HCT116 (cell line): Measurements from ENCODE around the gene ELAC1. TPM values are rescaled to one million over a fixed set of nuclear protein-coding genes. Genes with fewer than 3 reads are reported as not detected.

ENCODE experiments used
- ATAC-seq: fragments of 200-7000 bp; cut with Tn5 transposase; 2 replicates; pipeline ENCODE4 v1.9.1; 2020; ENCODE audit warnings: mild to moderate bottlenecking, moderate library complexity
- BruUV-seq: library from RNA; stranded (reverse); fragments of 400-500 nt; replicated peaks from 2 replicates; lab custom pipeline; 2021; lab: Mats Ljungman, UMichigan
- CTCF ChIA-PET: fragments of 300-600 bp; sonication (Branson Sonifier 250); formaldehyde crosslinking; loops from one replicate; lab custom pipeline; 2021; ENCODE audit warnings: antibody characterized with exemption; lab: Charles Lee
- POLR2A ChIA-PET: fragments of 300-600, 350-600 bp; sonication (Branson Sonifier 250); formaldehyde crosslinking; loops from one replicate; lab custom pipeline; 2021; ENCODE audit warnings: antibody characterized with exemption; lab: Charles Lee
- RAD21 ChIA-PET, 2 experiments: fragments of 300-600 bp; sonication (Branson Sonifier 250); formaldehyde crosslinking; loops; one replicate each; lab custom pipeline; 2023; ENCODE audit warnings: low total read pairs in 2 of 2; ENCODE audit not compliant: uncharacterized antibody in 2 of 2, unreplicated experiment in 2 of 2, low non-redundant PET in 1 of 2; lab: Charles Lee
- DNase-seq: peaks from one replicate; pipeline ENCODE4 v3.0.0-alpha.2; 2010; ENCODE audit warnings: low read depth, low spot score
- H2AFZ ChIP-seq: fragments of 200-600 bp; shearing (Covaris generic), sonication (generic); 2 replicates; pipeline ENCODE4 v1.6.1; 2017; ENCODE audit warnings: low read depth, mixed run types, mixed read lengths, antibody characterized with exemption, low read length; ENCODE audit not compliant: poor library complexity, severe bottlenecking
- H3K27ac ChIP-seq: 2 replicates; pipeline ENCODE4 v1.5.1; 2012; ENCODE audit warnings: low read depth, low read length
- H3K27me3 ChIP-seq: fragments of 200-600 bp; sonication (generic); 2 replicates; pipeline ENCODE4 v1.6.1; 2016; ENCODE audit warnings: mixed run types, low read length, mixed read lengths; ENCODE audit not compliant: insufficient read depth
- H3K36me3 ChIP-seq, 2 experiments: fragments of 200-500 bp in 1 of 2; fragments of 200-600 bp in 1 of 2; sonication (Bioruptor generic) in 1 of 2; sonication (generic) in 1 of 2; 2 replicates each; pipeline versions ENCODE4 v1.5.1 to v1.6.1; 2014 to 2016; ENCODE audit warnings: low read length in 2 of 2, inconsistent platforms in 1 of 2, mixed read lengths in 1 of 2, mixed run types in 1 of 2; ENCODE audit not compliant: insufficient read depth in 2 of 2, control insufficient read depth in 1 of 2
- H3K4me1 ChIP-seq, 2 experiments: fragments of 200-600 bp in 1 of 2; sonication (generic) in 1 of 2; 2 replicates each; pipeline versions ENCODE4 v1.5.1 to v1.6.1; 2012 to 2017; ENCODE audit warnings: low read length in 2 of 2, inconsistent platforms in 1 of 2, mild to moderate bottlenecking in 1 of 2, mixed read lengths in 1 of 2, mixed run types in 1 of 2, moderate library complexity in 1 of 2; ENCODE audit not compliant: insufficient read depth in 2 of 2, control insufficient read depth in 1 of 2
- H3K4me2 ChIP-seq: fragments of 200-600 bp; sonication (generic); 2 replicates; pipeline ENCODE4 v1.6.1; 2017; ENCODE audit warnings: mixed run types, low read length, mixed read lengths
- H3K4me3 ChIP-seq, 2 experiments: fragments of 200-600 bp in 1 of 2; sonication (generic) in 1 of 2; replicated peaks in 1 of 2; 2 replicates each; pipeline ENCODE4 v1.5.1; 2011 to 2016; ENCODE audit warnings: low read length in 2 of 2, control low read depth in 1 of 2, low read depth in 1 of 2, mild to moderate bottlenecking in 1 of 2, mixed read lengths in 1 of 2, mixed run types in 1 of 2
- H3K79me2 ChIP-seq: fragments of 200-600 bp; sonication (generic); 2 replicates; pipeline ENCODE4 v1.6.1; 2017; ENCODE audit warnings: mild to moderate bottlenecking, mixed run types, low read length, moderate library complexity, mixed read lengths; ENCODE audit not compliant: insufficient read depth
- H3K9ac ChIP-seq: fragments of 200-600 bp; sonication (generic); 2 replicates; pipeline ENCODE4 v1.6.1; 2016; ENCODE audit warnings: low read length, mixed read lengths
- H3K9me2 ChIP-seq: fragments of 200-600 bp; sonication (generic), shearing (Covaris generic); 2 replicates; pipeline ENCODE4 v1.6.1; 2017; ENCODE audit warnings: mixed run types, mild to moderate bottlenecking, moderate library complexity; ENCODE audit not compliant: insufficient read depth
- H3K9me3 ChIP-seq, 2 experiments: fragments of 200-500 bp in 1 of 2; fragments of 200-600 bp in 1 of 2; sonication (Bioruptor generic) in 1 of 2; sonication (generic) in 1 of 2; 2 replicates each; pipeline ENCODE4 v1.6.1; 2014 to 2017; ENCODE audit warnings: low read length in 2 of 2, mixed read lengths in 2 of 2, inconsistent platforms in 1 of 2, low read depth in 1 of 2, mild to moderate bottlenecking in 1 of 2, mixed run types in 1 of 2, moderate library complexity in 1 of 2; ENCODE audit not compliant: control insufficient read depth in 1 of 2, insufficient read depth in 1 of 2
- H4K20me1 ChIP-seq: fragments of 200-600 bp; sonication (generic), shearing (Covaris generic); 2 replicates; pipeline ENCODE4 v1.6.1; 2017; ENCODE audit warnings: mixed run types, mild to moderate bottlenecking, moderate library complexity; ENCODE audit not compliant: insufficient read depth
- CBX3 ChIP-seq: IDR thresholded peaks from 2 replicates; pipeline ENCODE4 v1.6.1; 2012; ENCODE audit warnings: low read depth
- CEBPB ChIP-seq: IDR thresholded peaks from 2 replicates; pipeline ENCODE4 v1.6.1; 2012; ENCODE audit warnings: low read depth
- EGR1 ChIP-seq: IDR thresholded peaks from 2 replicates; pipeline ENCODE4 v1.6.1; 2012; ENCODE audit warnings: low read depth
- EZH2 ChIP-seq: fragments of 200-600 bp; sonication (generic); IDR thresholded peaks from 2 replicates; pipeline ENCODE4 v1.6.1; 2017; ENCODE audit warnings: antibody characterized with exemption, mixed run types
- EZH2phosphoT487 ChIP-seq: fragments of 200-600 bp; IDR thresholded peaks from 2 replicates; pipeline ENCODE4 v1.6.1; 2018; ENCODE audit warnings: antibody characterized with exemption, borderline replicate concordance
- POLR2AphosphoS5 ChIP-seq: IDR thresholded peaks from 2 replicates; pipeline ENCODE4 v1.6.1; 2011; ENCODE audit warnings: mild to moderate bottlenecking, low read depth, low read length, moderate library complexity
- RAD21 ChIP-seq: IDR thresholded peaks from 2 replicates; pipeline ENCODE4 v1.6.1; 2012; ENCODE audit warnings: low read depth, mild to moderate bottlenecking
- SIN3A ChIP-seq: IDR thresholded peaks from 2 replicates; pipeline ENCODE4 v1.6.1; 2012; ENCODE audit warnings: low read depth
- SP1 ChIP-seq: IDR thresholded peaks from 2 replicates; pipeline ENCODE4 v1.6.1; 2012; ENCODE audit warnings: low read depth
- SRF ChIP-seq: IDR thresholded peaks from 2 replicates; pipeline ENCODE4 v1.6.1; 2012; ENCODE audit warnings: low read depth
- TCF7L2 ChIP-seq: IDR thresholded peaks from 2 replicates; pipeline ENCODE4 v1.7.0; 2011; ENCODE audit warnings: borderline replicate concordance, inconsistent platforms; ENCODE audit not compliant: insufficient read depth, insufficient read length; ENCODE audit errors: extremely low read depth
- YY1 ChIP-seq: IDR thresholded peaks from 2 replicates; pipeline ENCODE4 v1.6.1; 2011; ENCODE audit warnings: low read length, low read depth, moderate library complexity, mild to moderate bottlenecking; ENCODE audit not compliant: insufficient replicate concordance; ENCODE audit errors: extremely low read depth
- ZFX ChIP-seq: fragments of 450-650 bp; IDR thresholded peaks from 2 replicates; pipeline ENCODE4 v1.6.1; 2017
- ZNF274 ChIP-seq: fragments of 200-500 bp; sonication (Bioruptor generic); IDR thresholded peaks from 2 replicates; pipeline ENCODE4 v1.6.1; 2014; ENCODE audit warnings: mild to moderate bottlenecking, low read depth, low read length, inconsistent platforms
- intact Hi-C: fragments of 100-400 bp; cut with micrococcal nuclease; formaldehyde crosslinking; loops from 2 replicates; pipeline ENCODE4 v1.10.0; 2022
- total RNA-seq: library from RNA; stranded (reverse); gene quantifications from one replicate; pipeline ENCODE4 v1.2.1, GENCODE V29; 2021; ENCODE audit not compliant: unreplicated experiment
- TF ChIP-seq, protein P1 (sequence below): IDR thresholded peaks from 2 replicates; pipeline ENCODE4 v1.6.1; 2011; ENCODE audit warnings: mild to moderate bottlenecking, low read length, moderate library complexity; ENCODE audit not compliant: insufficient replicate concordance; ENCODE audit errors: extremely low read depth
- TF ChIP-seq, protein P2 (sequence below), 3 experiments: fragments of 200-600 bp in 1 of 3; sonication (generic) in 1 of 3; IDR thresholded peaks in 2 of 3; conservative IDR thresholded peaks in 1 of 3; 2 replicates each; pipeline ENCODE4 v1.5.1; 2012 to 2017; ENCODE audit warnings: low read depth in 2 of 3, low read length in 2 of 3, antibody characterized with exemption in 1 of 3, borderline replicate concordance in 1 of 3, control low read depth in 1 of 3, mild to moderate bottlenecking in 1 of 3, mixed read lengths in 1 of 3, mixed run types in 1 of 3, moderate library complexity in 1 of 3; ENCODE audit not compliant: insufficient read depth in 1 of 3
- TF ChIP-seq, protein P3 (sequence below): IDR thresholded peaks from 2 replicates; pipeline ENCODE4 v1.6.1; 2012; ENCODE audit warnings: low read depth

The ELAC1 gene
- total RNA-seq, 1 experiment from 2014 or later = 8.6 TPM

DNA sequence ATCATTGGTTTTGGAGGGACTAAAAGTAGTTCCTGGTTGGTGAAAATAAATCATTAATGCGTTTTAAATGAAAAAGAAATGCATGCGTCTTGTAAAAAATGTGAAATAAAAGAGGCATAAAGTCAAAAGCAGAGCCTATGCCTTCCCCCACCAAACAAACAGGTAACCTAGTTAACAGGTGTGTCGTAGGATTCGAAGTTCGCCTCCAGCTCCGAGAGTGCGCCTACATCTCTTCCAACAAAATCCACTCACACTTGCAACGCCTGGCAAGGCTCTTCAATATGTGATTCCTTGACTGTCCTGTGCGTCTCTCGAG lies 61.5 kb downstream of the ELAC1 start:
- TF ChIP-seq EZH2phosphoT487 = no peak
- no peak for TF ChIP-seq ZFX
- TF ChIP-seq YY1 = no peak
- no peak for TF ChIP-seq ZNF274
- TF ChIP-seq, protein P1, sequence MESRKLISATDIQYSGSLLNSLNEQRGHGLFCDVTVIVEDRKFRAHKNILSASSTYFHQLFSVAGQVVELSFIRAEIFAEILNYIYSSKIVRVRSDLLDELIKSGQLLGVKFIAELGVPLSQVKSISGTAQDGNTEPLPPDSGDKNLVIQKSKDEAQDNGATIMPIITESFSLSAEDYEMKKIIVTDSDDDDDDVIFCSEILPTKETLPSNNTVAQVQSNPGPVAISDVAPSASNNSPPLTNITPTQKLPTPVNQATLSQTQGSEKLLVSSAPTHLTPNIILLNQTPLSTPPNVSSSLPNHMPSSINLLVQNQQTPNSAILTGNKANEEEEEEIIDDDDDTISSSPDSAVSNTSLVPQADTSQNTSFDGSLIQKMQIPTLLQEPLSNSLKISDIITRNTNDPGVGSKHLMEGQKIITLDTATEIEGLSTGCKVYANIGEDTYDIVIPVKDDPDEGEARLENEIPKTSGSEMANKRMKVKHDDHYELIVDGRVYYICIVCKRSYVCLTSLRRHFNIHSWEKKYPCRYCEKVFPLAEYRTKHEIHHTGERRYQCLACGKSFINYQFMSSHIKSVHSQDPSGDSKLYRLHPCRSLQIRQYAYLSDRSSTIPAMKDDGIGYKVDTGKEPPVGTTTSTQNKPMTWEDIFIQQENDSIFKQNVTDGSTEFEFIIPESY = no peak
- no peak for TF ChIP-seq EZH2
- TF ChIP-seq CEBPB = no peak
- TF ChIP-seq EGR1 = no peak
- no peak for TF ChIP-seq SP1
- TF ChIP-seq, protein P2, sequence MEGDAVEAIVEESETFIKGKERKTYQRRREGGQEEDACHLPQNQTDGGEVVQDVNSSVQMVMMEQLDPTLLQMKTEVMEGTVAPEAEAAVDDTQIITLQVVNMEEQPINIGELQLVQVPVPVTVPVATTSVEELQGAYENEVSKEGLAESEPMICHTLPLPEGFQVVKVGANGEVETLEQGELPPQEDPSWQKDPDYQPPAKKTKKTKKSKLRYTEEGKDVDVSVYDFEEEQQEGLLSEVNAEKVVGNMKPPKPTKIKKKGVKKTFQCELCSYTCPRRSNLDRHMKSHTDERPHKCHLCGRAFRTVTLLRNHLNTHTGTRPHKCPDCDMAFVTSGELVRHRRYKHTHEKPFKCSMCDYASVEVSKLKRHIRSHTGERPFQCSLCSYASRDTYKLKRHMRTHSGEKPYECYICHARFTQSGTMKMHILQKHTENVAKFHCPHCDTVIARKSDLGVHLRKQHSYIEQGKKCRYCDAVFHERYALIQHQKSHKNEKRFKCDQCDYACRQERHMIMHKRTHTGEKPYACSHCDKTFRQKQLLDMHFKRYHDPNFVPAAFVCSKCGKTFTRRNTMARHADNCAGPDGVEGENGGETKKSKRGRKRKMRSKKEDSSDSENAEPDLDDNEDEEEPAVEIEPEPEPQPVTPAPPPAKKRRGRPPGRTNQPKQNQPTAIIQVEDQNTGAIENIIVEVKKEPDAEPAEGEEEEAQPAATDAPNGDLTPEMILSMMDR (IDR thresholded peaks at IDR 0.05 in 2 of 3, conservative IDR thresholded peaks at IDR 0.05 in 1 of 3; ENCODE audit: borderline replicate concordance in 1 of 3, insufficient read depth in 1 of 3, low read depth in 2 of 3, low read length in 2 of 3) = no peak
- TF ChIP-seq, protein P3, sequence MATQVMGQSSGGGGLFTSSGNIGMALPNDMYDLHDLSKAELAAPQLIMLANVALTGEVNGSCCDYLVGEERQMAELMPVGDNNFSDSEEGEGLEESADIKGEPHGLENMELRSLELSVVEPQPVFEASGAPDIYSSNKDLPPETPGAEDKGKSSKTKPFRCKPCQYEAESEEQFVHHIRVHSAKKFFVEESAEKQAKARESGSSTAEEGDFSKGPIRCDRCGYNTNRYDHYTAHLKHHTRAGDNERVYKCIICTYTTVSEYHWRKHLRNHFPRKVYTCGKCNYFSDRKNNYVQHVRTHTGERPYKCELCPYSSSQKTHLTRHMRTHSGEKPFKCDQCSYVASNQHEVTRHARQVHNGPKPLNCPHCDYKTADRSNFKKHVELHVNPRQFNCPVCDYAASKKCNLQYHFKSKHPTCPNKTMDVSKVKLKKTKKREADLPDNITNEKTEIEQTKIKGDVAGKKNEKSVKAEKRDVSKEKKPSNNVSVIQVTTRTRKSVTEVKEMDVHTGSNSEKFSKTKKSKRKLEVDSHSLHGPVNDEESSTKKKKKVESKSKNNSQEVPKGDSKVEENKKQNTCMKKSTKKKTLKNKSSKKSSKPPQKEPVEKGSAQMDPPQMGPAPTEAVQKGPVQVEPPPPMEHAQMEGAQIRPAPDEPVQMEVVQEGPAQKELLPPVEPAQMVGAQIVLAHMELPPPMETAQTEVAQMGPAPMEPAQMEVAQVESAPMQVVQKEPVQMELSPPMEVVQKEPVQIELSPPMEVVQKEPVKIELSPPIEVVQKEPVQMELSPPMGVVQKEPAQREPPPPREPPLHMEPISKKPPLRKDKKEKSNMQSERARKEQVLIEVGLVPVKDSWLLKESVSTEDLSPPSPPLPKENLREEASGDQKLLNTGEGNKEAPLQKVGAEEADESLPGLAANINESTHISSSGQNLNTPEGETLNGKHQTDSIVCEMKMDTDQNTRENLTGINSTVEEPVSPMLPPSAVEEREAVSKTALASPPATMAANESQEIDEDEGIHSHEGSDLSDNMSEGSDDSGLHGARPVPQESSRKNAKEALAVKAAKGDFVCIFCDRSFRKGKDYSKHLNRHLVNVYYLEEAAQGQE = no peak
- no peak for TF ChIP-seq POLR2AphosphoS5
- TF ChIP-seq TCF7L2 = no peak
- no peak; the same call in 1 of the 2 replicates for TF ChIP-seq SIN3A
- TF ChIP-seq RAD21 = no peak
- no peak for TF ChIP-seq CBX3
- no peak for TF ChIP-seq SRF
- peaks cover 38% of the 10 kb centered on the region for H3K79me2 ChIP-seq
- H3K36me3 ChIP-seq = peaks cover 3 to 5% of the 10 kb centered on the region in 2 experiments; a peak in 2 of 4 replicates
- H3K4me2 ChIP-seq = peak overlapping the region; percentile 86
- H3K27me3 ChIP-seq = no peaks in the 10 kb centered on the region
- H3K27ac ChIP-seq = peak overlapping the region; percentile 98
- ChIA-PET RAD21 (no interaction called here), CTCF (no interaction called here), POLR2A (interaction anchor here (1.0 kb wide), 1 partner anchor 62 kb away, joined by 3 read pairs; no protein-coding TSS in a partner anchor)
- H4K20me1 ChIP-seq = peaks cover 22% of the 10 kb centered on the region
- H3K9me2 ChIP-seq = no peaks in the 10 kb centered on the region
- H3K4me3 ChIP-seq = peak overlapping the region; percentile 67 to 68
- peak overlapping the region; percentile 66 for H3K9ac ChIP-seq
- H3K4me1 ChIP-seq = peaks cover 14 to 31% of the 10 kb centered on the region in 2 experiments; a peak in 3 of 4 replicates
- intact Hi-C loops = no loop called here
- peak; percentile 26 for ATAC-seq
- no peak overlapping the region for H2AFZ ChIP-seq
- BruUV-seq = no TSS peak
- no peak for DNase-seq
- no peaks in the 10 kb centered on the region for H3K9me3 ChIP-seq
